ENCODE measurements around the gene LSM12. TPM values are rescaled to one million over a fixed set of nuclear protein-coding genes. Genes with fewer than 3 reads are reported as not detected.

The LSM12 gene
- total and polyA plus RNA-seq, 2 of the 8 experiments (the other 6 are each of a cell fraction or from before 2014, with no cell fraction given) = 69.8 to 142 TPM

DNA sequence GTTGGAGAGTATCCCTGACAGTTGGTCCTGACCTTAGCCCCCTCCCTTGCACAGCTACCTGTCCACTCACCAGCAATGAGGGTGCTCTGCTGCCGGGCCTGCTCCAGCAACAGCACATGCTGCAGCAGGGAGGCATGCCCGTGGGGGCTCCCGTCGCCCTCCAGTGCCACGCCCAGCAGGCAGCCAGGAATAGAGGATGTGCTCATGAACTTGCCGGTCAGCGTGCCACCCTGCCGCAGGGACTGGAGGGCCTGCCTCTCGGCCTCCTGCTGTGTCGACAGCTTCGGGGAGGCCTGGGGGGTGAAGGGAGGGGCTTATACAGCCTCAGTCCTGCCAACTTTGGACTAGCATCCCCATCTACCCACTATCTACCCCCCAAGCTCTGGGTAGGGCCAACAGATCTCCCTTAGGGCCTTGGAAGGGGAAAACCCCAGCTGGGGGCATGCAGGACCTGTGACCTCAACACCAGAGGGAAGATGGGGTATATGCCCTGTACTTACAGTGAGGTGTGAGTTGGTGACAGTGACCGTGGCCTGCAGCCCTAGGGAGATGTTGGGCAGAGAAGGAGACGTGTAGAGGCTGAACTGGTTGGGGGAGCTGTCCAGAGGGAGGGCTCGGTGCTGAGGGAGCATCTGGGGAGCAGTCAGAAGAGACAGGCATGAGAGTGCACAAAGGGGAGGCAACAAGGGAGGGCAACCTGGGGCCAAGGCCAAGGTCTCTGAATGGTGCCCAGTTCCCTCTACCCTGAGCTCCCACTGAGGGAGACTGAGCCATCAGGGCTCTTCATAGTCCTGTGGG is 24.9 kb upstream of the LSM12 start:
- CTCF ChIA-PET (ENCODE audit: partially characterized antibody) = interaction anchor here (0.7 to 34.4 kb wide), 4 partner anchors 8 to 23 kb away, joined by 3 to 638 read pairs (median 6); partner anchors contain the start of gene HDAC5
- no peak overlapping the region for H3K4me2 ChIP-seq (ENCODE audit: insufficient read depth in 1 of 2, low read depth in 2 of 2, low read length in 2 of 2)

More for the DNA sequence above, 24.9 kb upstream of the LSM12 start:
- WGBS, 2 experiments (ENCODE audit: extremely low coverage in 1 of 2, insufficient coverage in 1 of 2, insufficient read length in 1 of 2, insufficient replicate concordance in 2 of 2, low coverage in 1 of 2, low lambda C conversion rate in 2 of 2, missing lambda C conversion rate in 1 of 2) = 89% methylated on average over 14 of the region's 14 CpGs; no CpG with 5 or more reads in 1 of the 2 experiments
- no peak overlapping the region for H3K14ac ChIP-seq (ENCODE audit: insufficient read length)
- H3K4me1 ChIP-seq (replicated peaks in 1 of 4; ENCODE audit: control insufficient read depth in 3 of 4, insufficient read depth in 4 of 4, low read length in 3 of 4) = peaks cover 5 to 18% (median 13%) of the 10 kb centered on the region in 4 experiments
- H3K18ac ChIP-seq (ENCODE audit: extremely low read depth, low read length) = no peak overlapping the region
- H2AFZ ChIP-seq (ENCODE audit: low read length) = no peak overlapping the region
- H3K79me1 ChIP-seq (ENCODE audit: low read depth, low read length) = peaks cover 3% of the 10 kb centered on the region; the same call in 1 of the 2 replicates
- H3K23ac ChIP-seq (ENCODE audit: insufficient read length) = no peak overlapping the region
- H3K9me3 ChIP-seq (ENCODE audit: insufficient read depth in 2 of 2, low read depth in 1 of 2, low read length in 1 of 2) = no peaks in the 10 kb centered on the region
- POLR2A ChIA-PET (ENCODE audit: partially characterized antibody) = interaction anchor here (1.0 to 1.4 kb wide), 5 partner anchors 8 to 32 kb away, joined by 3 to 5 read pairs (median 3); no protein-coding TSS in a partner anchor
- DNase-seq (ENCODE audit: low read depth in 1 of 2, low spot score in 2 of 2) (no peak), FAIRE-seq (no peak)
- peaks cover 4 to 17% (median 13%) of the 10 kb centered on the region in 4 experiments; a peak in 6 of 8 replicates for H3K36me3 ChIP-seq (ENCODE audit: control insufficient read depth in 2 of 4, insufficient read depth in 4 of 4, low read length in 3 of 4)
- H3K4me3 ChIP-seq (ENCODE audit: extremely low read depth in 1 of 4, insufficient read depth in 2 of 4, low read depth in 3 of 4, low read length in 4 of 4) = no peak overlapping the region
- no peak overlapping the region for H4K91ac ChIP-seq (replicated peaks; ENCODE audit: insufficient read length, low read length)
- H2BK20ac ChIP-seq (ENCODE audit: low read length) = no peak overlapping the region
- 0 out of 2 replicates have a peak overlapping the region, but pooled peaks have one; percentile 4 for H2AK5ac ChIP-seq (ENCODE audit: low read depth, low read length)
- H3K27me3 ChIP-seq (replicated peaks in 1 of 4; ENCODE audit: control insufficient read depth in 3 of 4, extremely low read depth in 1 of 4, insufficient read depth in 3 of 4, low read length in 3 of 4) = no peaks in the 10 kb centered on the region
- H2BK12ac ChIP-seq (ENCODE audit: low read depth, low read length) = no peak overlapping the region
- no peak overlapping the region for H4K8ac ChIP-seq (ENCODE audit: extremely low read depth, insufficient read depth, low read length)
- no peak overlapping the region for H2BK15ac ChIP-seq (ENCODE audit: low read length)
- peaks cover 6% of the 10 kb centered on the region for H3K23me2 ChIP-seq (ENCODE audit: low read depth, low read length)
- H3K4ac ChIP-seq (replicated peaks; ENCODE audit: insufficient read length, low read depth, low read length) = no peak overlapping the region
- H2BK5ac ChIP-seq (ENCODE audit: low read depth, low read length) = no peak overlapping the region; the same call in 1 of the 2 replicates
- no peak overlapping the region for H3K56ac ChIP-seq (replicated peaks; ENCODE audit: insufficient read length, low read depth, low read length)
- H2BK120ac ChIP-seq (replicated peaks; ENCODE audit: low read depth, low read length) = no peak overlapping the region
- H3K27ac ChIP-seq (ENCODE audit: low read depth, low read length) = no peak overlapping the region
- H4K20me1 ChIP-seq (replicated peaks in 1 of 2; ENCODE audit: control insufficient read depth in 1 of 2, insufficient read depth in 2 of 2, low read length in 2 of 2) = no peaks in the 10 kb centered on the region
- no peak for TF ChIP-seq BACH1 (IDR thresholded peaks at IDR 0.05; ENCODE audit: low read length)
- TF ChIP-seq EGR1 (IDR thresholded peaks at IDR 0.05; ENCODE audit: borderline replicate concordance, low read depth, low read length) = no peak
- no peak for TF ChIP-seq CTBP2 (IDR thresholded peaks at IDR 0.05; ENCODE audit: borderline replicate concordance, insufficient read depth, insufficient read length, low read length)
- TF ChIP-seq ZNF274 (IDR thresholded peaks at IDR 0.05; ENCODE audit: borderline replicate concordance, extremely low read depth, low read length) = no peak
- TF ChIP-seq CBX5 (IDR thresholded peaks at IDR 0.05; ENCODE audit: low read depth, low read length) = no peak
- TF ChIP-seq RAD21 (IDR thresholded peaks at IDR 0.05 in 1 of 2, conservative IDR thresholded peaks at IDR 0.05 in 1 of 2; ENCODE audit: low read depth in 2 of 2, low read length in 2 of 2) = no peak
- TF ChIP-seq FOSL1 (IDR thresholded peaks at IDR 0.05; ENCODE audit: insufficient read depth, low read depth, low read length) = no peak
- no peak overlapping the region for H3K9ac ChIP-seq (replicated peaks in 1 of 4; ENCODE audit: extremely low read depth in 1 of 4, low read depth in 3 of 4, low read length in 3 of 4)
- no peak overlapping the region for H4K5ac ChIP-seq (ENCODE audit: insufficient read length, low read depth, low read length)
- H3K79me2 ChIP-seq (ENCODE audit: control insufficient read depth in 1 of 2, insufficient read depth in 2 of 2, low read length in 2 of 2) = peaks cover 0 to 3% of the 10 kb centered on the region in 2 experiments; a peak in 1 of 4 replicates

Data from H1 (cell line).